ENCODE measurements around the gene PAK3.

The PAK3 gene

GRCh38 chrX:111133389-111133788 is 37.4 kb downstream of the PAK3 start:
- DNase-seq, result no peak

GRCh38 chrX:111145878-111146277 is 49.9 kb downstream of the PAK3 start:
- no peak for DNase-seq

- DNase-seq, result no peak
Measured at GRCh38 chrX:111151764-111152163, 55.8 kb downstream of the PAK3 start.

- no peak for DNase-seq
Measured at GRCh38 chrX:111159232-111159631, 63.2 kb downstream of the PAK3 start.

GRCh38 chrX:111164728-111165127 is 68.7 kb downstream of the PAK3 start:
- DNase-seq, result no peak

- DNase-seq, result no peak
Measured at GRCh38 chrX:111165902-111166301, 69.9 kb downstream of the PAK3 start.

- DNase-seq, result no peak
Measured at GRCh38 chrX:111167334-111167733, 71.3 kb downstream of the PAK3 start.

GRCh38 chrX:111168314-111168713 is 72.3 kb downstream of the PAK3 start:
- no peak for DNase-seq

- no peak for DNase-seq
Measured at GRCh38 chrX:111169141-111169540, 73.2 kb downstream of the PAK3 start.

GRCh38 chrX:111170017-111170416 is 74.0 kb downstream of the PAK3 start:
- no peak for DNase-seq

GRCh38 chrX:111180750-111181240 is 84.8 kb downstream of the PAK3 start:
- DNase-seq, result no peak

- no peak for DNase-seq
Measured at GRCh38 chrX:111181951-111182350, 86.0 kb downstream of the PAK3 start.

GRCh38 chrX:111182997-111183396 is 87.0 kb downstream of the PAK3 start:
- no peak for DNase-seq

- no peak for DNase-seq
Measured at GRCh38 chrX:111191598-111191997, 95.6 kb downstream of the PAK3 start.

- DNase-seq, result no peak
Measured at GRCh38 chrX:111199505-111199904, 103.5 kb downstream of the PAK3 start.

- DNase-seq, result no peak
Measured at GRCh38 chrX:111200327-111200726, 104.3 kb downstream of the PAK3 start.

GRCh38 chrX:111207851-111208250 is 111.9 kb downstream of the PAK3 start:
- DNase-seq, result no peak

- no peak for DNase-seq
Measured at GRCh38 chrX:111216293-111216801, 120.4 kb downstream of the PAK3 start.

GRCh38 chrX:111244235-111244750 is 148.3 kb downstream of the PAK3 start:
- DNase-seq, result no peak

- DNase-seq, result no peak
Measured at GRCh38 chrX:111254896-111255693, 159.1 kb downstream of the PAK3 start.

GRCh38 chrX:111257733-111258132 is 161.7 kb downstream of the PAK3 start:
- DNase-seq, result no peak

GRCh38 chrX:111259559-111259958 is 163.6 kb downstream of the PAK3 start:
- no peak for DNase-seq

GRCh38 chrX:111260451-111260850 is 164.5 kb downstream of the PAK3 start:
- DNase-seq, result no peak

GRCh38 chrX:111262086-111262485 is 166.1 kb downstream of the PAK3 start:
- no peak for DNase-seq
